ENCODE data around the gene SUPT3H.

GRCh38 chr6:44825273-44825672 is 552.5 kb downstream of the SUPT3H start:
- TF ChIP-seq MAX (IDR thresholded peaks at IDR 0.05) (no peak), EGR1 (IDR thresholded peaks at IDR 0.05) (no peak), TAF1 (IDR thresholded peaks at IDR 0.05; ENCODE audit: low read depth) (no peak), NFIC (IDR thresholded peaks at IDR 0.05) (no peak)
